HG02852 (cell line): ENCODE results near the gene NTMT1.

ENCODE experiments used
- ATAC-seq: cut with Tn5 transposase; IDR thresholded peaks from one replicate; pipeline ENCODE4 v1.9.1; 2021; ENCODE audit warnings: mild to moderate bottlenecking, moderate library complexity; ENCODE audit not compliant: unreplicated experiment

Gene NTMT1

DNA sequence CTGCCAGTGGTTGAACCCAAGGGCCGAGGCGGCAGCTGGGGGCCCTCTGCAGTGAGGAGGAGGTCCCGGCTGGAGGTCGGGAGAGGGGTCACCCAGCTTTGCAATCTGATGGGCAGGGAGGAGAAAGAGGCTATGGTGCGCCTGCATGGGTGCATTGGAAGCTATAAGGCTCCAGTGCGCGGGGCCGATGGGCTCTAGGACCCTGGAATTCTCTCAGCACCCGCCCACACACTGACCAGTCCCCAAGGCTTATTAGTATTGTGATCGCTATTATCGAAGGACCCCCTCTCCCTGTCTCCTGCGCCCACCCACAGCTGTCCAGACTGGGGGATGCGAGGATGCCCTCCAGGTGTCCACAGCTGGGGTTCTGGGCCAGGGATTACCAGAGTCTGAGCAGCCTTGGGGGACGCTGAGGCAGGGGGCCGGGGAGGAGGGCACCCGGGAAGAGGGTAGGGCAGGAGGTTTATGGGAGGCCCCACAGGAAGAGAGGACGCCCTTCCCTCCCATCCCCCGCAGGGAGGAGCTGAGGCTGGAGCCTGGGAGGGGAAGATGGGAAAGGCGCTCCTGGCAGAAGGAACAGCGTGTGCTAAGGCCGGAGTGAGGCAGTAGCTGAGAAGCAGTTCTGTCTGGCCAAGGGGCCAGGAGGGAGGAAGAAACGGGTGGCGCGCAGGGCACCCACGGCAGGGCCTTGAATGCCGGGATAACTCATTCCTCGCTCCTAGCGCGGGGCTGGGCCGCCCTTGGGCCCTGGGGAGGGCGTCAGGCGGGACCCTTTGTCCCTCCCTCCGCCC is 29.2 kb upstream of the NTMT1 start:
- no peak for ATAC-seq

DNA sequence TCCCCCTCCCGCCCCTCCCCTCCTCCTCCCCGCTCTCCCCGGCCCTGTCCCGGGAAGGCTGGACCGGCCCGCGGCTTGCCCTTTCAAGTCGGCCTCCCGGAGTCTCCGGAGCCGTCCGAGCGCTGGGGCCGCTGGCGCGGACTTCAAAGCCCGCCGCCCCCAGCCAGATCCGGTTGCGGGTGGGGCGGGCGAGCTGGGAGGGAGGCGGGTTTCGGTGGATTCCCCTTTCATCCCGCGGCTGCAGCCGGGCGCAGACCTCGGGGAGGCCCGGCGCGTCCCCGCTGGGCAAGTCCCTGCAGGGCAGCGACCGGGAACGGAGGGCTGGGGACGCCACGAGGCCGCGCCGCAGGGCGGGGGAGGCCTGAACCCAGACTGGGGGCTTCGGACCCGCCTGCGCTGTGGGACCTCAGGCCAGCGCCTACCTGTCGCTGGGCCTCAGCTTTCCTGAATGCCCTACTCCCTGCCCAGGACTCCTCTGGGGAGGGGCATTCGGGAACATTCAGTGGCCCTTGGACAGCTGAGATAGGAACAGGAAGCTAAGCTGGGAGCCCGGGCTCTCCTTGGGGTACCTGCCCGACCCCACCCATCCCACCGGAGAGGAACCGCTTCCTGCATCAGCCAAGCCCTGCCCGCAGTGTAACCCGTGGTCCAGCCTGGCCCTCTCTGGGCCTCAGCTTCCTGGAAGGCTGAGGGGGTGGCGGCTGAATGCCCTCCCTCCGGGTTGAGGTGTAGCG is 28.4 kb upstream of the NTMT1 start:
- ATAC-seq: no peak

DNA sequence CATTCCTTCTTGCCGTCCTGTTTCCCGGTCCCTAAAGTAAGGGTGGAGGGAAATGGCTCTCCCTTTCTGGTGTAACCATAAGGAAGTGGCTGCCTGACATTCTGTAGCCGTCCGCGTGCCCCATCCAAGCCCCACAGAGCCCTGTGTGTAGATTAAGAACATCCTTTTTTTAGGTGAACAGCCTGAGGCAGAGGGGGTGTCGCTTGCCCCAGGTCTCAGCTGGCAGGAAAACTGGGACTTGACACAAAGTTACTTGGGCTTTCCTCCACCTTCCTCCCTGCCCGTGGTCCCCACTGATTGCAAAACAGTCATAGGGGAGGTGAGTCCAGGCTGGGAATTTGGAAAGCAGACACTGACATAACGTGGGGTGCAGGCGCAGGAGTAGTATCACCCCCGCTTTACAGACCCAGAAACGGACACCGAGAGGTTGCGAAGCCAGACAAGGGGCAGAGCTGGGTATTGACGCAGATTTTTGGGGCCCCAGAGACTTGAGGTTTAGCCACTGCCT is 27.8 kb upstream of the NTMT1 start:
- no peak for ATAC-seq

DNA sequence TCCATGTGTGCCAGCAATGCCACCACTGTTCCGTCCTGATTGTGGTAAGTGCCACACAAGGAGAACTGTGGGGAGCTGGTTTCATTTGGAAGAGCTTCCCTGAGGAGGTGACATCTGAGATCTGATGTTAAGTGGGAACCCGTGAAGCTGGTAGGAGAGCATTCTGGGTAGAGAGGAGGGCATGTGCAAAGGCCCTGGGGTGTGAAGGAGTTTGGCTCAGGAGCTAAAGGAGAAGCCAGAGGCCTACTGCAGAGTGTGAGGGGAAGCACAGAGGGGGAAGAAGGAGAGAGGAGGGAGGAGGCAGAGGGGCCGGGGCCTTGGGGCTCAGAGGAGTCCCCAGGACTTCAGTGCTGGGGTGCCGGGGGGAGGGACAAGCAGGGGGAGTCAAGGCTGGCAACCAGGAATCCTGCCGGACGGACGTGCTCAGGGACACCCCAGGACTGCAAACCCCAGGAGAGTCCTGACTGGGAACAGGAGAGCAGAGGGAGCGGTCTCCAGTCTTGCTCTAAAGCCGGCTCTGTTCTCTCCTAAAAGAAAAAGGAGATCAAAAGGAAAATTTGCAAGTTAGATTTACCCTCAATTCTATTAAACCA is 24.8 kb upstream of the NTMT1 start:
- ATAC-seq: no peak

DNA sequence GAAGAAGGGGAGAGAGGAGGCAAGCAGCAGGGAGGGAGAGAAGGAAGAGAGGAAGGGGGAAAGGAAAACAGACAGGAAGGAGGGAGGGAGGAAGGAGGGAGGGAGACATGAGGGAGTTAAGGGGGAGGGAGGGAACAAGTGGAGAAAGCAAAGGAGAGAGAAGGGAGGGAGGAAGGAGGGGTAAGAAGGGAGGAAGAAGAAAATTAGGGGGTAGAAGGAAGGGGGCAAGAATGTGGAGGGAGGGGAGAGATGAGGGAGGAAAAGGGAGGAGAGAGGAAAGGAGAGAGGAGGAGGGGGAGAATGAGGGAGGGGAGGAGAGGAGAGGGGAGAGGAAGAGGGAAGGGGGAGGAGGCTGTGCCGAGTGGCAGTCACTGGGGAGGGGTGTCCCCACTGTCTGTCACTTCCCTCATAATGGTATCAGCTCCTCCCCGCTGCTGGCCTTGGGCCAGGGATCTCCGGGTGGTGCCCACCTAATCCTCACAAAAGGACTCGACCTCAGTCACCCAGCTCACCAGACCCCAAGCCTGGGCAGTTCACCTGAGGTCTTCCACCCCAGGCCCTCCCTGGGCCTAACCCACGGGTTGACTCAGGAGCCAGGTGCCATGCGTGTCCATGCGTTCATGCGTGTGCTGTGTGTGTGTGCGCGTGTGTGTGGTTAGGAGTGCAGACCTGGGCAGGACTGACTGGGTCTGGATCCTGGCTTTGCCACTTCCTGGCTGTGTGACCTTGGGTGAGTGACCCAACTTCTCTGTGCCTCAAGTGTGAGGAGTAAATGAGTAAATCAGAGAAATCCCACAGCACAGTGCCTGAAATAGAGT is 23.2 kb upstream of the NTMT1 start:
- no peak for ATAC-seq

DNA sequence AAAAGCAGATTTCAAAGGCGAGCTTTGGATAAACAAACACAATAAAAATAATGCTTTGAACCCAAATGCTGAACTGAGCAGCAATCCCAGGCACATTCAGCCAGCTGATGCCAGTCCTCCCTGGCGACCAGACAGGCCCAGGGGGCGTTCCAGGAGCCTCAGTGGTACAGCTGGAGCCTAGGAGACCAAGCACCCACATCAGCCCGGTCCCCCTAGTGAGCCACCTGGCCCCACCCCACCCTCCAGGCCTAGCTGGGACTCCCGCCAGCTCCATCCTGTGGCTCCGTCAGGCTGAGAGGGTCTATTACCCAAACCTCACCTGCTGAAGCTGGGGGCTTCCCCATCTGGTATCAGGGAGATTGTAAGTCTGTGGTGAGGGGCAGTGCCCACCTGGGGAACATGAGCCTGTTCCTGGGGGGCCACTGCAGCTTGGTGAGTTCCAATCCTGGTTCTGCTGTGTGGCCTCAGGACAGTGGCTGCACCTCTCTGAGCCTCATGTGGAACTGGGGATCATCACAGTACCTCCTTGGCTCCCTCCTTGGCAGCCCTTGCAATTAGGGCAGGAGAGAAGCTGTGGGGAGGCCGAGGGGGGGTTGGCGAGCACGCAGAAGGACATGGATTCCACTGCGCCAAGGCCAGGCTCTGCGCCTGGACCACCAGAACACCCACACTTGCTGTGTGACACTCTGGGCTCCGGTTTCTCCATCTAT is 21.8 kb upstream of the NTMT1 start:
- no peak for ATAC-seq

DNA sequence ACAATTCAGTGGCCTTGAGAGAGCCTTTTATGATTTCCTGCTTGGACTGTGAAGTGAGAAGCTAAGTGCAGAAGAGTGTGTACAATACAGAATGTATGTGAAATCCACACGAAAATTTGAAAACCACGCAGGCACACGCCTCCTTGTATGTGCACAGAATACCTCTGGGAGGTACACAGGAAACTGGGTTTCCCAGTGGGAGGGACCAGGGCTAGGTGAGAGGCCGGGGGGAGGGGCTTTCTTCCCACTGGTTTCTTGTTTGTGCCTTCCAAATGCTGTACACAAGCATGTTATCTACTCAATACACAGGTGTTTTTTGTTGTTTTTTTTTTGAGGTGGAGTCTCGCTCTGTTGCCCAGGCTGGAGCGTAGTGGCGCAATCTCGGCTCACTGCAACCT is 21.2 kb upstream of the NTMT1 start:
- ATAC-seq: no peak

DNA sequence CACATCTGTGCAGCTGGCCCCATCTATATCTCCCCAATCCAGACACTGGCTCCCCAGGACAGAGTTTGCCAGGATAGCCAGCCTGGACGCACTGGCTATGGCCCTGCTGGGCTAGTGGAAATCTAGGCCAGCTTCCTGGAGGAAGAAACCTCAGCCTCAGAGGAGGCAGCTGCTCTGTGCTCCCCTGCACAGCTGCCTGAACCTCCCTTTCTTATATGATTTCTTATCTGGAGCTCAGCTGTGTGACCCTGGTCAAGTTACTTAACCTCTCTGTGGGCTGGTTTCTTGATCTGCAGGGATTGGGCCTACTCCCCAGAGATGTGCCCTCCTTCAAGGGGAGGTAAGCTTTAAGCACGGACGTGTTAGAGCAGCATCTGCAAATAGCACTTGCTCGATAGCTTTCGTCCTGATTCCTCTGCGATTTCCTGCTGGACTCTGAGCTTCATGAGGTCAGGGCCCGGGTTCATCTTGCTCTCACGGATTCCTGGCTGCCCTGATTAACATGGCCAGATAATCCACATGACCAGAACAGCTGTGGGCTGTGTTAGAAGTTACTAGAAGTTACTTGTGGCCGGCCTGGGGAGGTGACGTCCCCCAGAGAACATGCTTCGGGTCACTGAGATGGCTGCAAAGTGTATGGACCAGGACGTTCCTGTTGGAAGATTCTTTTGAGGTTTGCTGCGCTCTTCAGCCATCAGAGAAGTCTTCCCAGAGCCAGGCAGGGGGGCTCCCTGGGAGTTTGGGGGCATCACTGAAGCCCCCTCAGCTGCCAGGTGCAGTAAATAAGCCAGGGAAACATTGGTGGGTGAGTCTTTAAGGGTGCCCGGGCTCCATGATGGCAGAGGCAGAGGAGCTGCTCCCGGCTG is 19.6 kb upstream of the NTMT1 start:
- no peak for ATAC-seq

DNA sequence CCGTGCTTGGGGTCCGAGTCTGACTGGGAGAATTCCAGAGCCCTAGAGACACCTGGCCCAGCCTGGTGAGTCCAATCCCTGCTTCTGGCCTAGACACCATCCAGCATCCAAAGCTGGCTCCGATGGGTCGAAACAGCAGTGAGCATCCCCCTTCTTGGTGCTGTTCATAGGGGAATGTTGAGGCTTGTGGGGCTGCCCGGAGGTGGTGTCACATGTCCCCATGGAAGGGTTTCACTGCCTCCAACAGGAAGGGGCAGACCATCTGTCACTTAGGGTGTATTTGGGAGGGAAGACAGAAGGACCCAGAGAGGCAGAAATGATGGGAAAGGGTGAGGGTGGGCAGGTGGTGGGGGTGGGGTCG is 19.0 kb upstream of the NTMT1 start:
- ATAC-seq: no peak

DNA sequence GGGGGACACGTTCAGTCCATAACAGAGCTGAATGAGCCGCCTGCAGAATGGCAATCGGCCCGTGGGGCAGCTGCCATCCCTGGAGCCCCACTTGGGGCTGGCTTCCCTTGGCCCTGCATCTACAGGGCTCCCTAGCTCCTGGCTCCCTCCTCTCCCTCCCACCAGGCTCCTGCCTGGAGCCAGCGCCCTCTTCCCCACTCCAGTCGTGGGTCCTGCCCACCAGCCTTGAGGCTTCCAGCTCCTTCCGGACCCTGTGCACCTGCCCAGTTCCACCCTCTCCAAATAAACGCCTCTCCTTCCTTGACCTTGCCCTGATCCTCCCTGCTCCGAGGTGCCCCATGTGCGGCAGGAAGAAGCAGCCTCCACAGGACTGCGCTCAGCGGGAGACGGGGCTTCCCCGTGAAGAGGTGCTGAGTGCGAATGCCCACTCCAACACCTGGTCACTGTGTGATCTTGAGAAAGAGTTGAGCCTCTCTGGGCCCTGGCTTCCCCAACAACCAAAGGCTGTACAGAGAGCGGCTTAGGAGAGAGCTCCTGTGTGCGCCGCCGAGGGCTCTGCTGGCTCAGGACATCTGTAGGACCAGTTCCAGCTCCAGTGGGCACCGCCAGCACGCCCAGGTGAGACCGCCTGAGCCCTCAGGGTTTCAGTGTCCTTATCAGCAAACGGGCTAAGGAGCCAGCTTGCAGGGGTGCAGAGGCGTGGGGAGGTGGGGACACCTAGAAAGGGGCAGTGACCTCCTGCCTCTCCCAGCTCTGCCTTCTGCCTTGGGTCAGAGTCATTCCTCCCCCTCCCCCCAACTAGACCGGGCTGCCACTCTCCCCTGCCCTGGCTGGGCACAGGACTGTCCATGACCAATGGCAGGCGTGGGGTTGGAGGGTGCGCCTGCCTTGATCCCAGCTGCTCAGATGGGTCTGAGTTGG is 17.1 kb upstream of the NTMT1 start:
- no peak for ATAC-seq

DNA sequence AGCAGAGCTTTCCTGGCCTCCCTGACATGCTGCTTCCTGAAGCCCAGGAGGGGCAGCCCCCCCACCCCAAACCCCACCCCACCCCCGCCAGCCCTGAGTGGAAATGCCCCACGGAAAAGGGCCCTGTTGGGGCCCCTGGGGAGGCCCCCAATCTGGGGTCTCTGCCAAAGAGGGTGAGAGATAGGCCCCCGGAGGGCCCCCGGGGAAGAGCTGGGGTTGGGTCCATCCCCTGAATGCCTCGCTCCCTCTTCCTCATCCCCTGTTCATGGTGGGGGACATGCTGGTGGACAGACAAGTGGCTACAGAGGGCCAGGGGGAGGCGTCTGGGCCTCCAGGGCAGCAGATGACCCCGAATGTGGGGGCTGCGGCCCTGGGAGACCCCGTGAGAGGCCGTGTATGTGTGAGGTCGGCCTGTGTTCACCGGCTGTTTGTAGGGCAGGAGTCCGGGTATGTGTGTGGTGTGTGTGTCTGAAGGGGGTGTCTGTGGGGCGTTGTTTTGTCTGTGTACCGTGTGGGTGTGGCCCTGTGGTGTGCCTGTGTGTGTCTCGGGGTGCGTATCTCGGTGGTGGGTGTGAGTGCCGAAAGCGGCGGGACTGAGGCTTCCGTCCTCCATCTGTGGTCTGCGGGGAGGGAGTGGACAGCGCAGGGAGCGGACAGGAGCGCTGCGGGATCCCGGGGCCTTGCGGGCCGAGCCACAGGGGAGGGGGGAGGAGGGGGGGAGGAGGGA is 16.3 kb upstream of the NTMT1 start:
- no peak for ATAC-seq

DNA sequence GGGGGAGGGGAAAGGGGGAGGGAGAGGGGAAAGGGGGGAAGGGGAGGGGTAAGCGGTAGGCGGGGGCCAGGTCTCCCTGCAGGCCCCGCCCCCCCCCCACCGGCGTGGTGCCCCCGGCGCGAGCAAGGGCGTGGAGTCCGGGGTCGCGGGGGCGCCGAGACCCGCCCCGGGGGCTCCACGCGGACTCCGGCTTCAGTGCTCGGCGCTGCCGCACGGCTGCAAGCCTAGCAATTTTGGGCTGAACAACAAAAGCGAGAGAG is 15.8 kb upstream of the NTMT1 start:
- ATAC-seq: no peak

DNA sequence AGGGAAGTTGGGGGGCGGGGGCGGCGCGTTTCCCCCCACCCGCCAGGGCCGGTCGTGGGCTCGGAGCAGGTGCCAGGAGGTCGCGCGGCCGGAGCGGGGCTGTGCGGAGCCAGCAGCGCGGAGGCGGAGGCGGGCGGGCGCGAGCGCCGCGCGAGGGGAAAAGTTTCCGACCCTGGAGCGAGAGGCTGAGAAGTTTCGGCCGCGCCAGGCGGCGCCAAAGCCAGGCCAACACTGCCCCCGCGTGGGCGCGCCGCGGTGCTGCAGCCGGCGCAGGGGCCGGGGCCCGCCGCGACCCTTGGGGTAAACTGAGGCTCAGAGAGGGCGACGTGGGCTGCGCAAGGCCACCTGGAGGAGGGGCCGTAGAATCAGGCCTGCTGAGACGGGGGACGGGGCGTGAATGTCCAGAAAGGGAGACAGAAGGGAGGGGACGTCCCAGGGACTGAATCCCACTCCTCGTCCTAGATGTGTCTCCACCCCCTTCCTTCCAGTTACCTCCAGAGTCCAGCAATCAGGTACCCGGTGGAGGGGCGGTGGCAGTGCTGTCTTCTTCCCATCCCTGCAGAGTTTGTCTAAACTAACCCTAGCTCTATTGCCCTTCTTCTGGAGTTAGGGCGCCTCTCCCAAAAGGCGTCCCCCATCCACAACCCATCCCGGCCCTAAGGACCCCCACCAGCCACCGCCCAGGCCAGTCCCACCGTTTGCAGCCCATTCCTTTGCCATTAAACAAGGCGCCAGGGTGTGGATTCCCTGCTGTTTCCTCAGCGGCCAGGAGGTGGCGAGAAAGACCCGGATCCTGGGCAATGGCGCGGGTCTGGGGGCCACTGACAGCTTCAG is 15.3 kb upstream of the NTMT1 start:
- ATAC-seq: no peak

DNA sequence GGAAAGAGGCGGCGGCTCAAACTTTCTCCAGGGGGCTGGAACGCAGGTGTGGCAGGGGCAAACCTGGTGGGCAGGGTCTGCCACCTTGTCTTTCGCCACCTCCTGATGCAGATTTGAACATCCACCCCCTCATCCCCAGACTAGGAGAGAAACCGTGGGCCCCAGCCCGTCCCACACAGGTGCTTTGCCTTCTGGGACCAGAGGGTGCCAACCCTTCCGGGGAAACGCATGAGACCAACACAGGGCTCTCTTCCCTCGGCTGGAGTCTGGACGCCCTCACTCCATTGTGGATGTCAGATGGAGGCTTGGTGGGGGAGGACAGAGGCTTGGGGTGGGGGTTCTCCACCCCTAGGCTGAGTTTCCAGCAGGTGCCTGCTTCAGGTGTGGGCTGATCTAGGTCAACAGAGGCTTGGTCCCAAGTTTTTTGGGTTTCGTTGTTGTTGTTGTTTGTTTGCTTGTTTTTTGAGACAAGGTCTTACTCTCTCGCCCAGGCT is 14.6 kb upstream of the NTMT1 start:
- ATAC-seq: no peak

DNA sequence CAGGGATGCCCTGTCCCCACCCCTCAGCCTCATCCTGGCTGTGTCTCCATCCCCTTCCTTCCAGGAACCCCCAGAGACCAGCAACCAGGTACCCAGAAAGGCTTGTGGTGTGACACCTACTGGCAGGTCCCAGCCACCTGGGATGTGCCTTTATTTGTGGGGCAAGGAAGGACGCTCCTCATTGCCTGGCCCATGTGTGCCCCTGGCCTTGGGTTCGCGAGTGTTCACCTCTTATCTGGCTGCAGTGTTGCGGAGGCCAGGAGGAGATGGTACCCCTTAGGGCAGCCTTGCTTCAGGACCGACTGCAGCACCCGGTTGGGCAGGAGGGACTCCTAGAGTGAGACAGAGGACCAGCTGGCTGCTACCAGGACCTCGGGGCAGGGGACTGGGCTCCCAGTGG is 13.8 kb upstream of the NTMT1 start:
- no peak for ATAC-seq

DNA sequence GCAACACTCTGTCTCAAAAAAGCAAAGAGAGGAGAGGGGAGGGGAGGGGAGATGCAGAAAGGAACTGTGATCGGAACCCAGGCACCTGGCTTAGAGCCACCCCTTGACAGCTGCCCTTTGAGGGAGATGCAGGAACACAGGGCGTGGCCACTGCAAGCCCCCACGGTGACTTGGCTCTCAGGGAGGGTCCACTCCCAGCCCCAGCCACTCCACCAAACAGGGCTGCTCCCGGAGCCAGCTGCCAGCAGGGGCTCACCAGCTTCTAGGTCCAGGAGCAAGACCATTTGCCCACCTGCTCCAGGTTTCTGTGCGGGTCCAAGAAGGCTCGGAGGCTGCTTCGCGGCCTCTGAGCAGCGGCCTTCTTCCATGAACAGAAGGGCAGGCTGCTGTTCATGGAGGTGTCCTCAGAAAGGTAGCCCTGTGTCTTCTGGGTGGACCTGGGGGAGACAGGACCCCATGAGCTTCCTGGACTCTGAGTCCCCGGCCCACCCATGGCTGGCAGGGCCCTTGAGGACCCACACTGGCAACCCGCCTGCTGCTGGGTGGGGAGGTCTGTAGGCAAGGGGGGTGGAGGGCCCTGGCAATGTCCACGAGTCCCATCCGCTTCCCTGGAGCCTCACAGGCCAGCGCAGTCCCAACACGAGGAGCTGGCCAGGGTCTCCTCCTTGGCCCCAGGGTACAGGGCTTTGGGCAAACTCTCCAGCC is 13.0 kb upstream of the NTMT1 start:
- ATAC-seq: no peak
